22Rv1 (cell line): ENCODE data around the gene STAM2.
"Not testable (repeated sequence)": the region's sequence is repeated elsewhere in the genome, so short reads cannot be mapped to it uniquely, and the experiment has no call there.

Experiments
- H3K27ac ChIP-seq: fragments of 450-650 bp; 2 replicates; pipeline ENCODE4 v1.5.1; 2017
- CTCF ChIP-seq: fragments of 450-650 bp; IDR thresholded peaks from 2 replicates; pipeline ENCODE4 v1.5.1; 2017; ENCODE audit warnings: mild to moderate bottlenecking
- ZFX ChIP-seq: fragments of 450-650 bp; IDR thresholded peaks from 2 replicates; pipeline ENCODE4 v1.6.1; 2017; ENCODE audit warnings: antibody characterized with exemption, borderline replicate concordance

STAM2 gene

GRCh38 chr2:152092095-152092494 lies 83.5 kb downstream of the STAM2 start:
- TF ChIP-seq ZFX (no peak), CTCF (no peak)
- H3K27ac ChIP-seq: no peak overlapping the region

DNA sequence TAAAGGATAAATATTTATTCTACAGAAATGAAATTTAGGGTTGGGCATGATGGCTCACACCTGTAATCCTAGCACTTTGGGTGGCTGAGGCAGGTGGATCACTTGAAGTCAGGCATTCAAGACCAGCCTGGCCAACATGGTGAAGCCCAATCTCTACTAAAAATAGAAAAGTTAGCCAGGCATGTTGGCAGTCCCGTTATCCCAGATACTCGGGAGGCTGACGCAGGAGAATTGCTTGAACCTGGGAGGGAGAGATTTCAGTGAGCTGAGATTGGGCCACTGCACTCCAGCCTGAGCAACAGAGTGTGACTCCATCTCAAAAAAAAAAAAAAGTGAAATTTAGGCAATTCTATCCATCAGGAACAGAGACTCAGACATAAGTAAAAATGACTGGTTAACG lies 84.8 kb downstream of the STAM2 start:
- not testable (repeated sequence) for H3K27ac ChIP-seq

DNA sequence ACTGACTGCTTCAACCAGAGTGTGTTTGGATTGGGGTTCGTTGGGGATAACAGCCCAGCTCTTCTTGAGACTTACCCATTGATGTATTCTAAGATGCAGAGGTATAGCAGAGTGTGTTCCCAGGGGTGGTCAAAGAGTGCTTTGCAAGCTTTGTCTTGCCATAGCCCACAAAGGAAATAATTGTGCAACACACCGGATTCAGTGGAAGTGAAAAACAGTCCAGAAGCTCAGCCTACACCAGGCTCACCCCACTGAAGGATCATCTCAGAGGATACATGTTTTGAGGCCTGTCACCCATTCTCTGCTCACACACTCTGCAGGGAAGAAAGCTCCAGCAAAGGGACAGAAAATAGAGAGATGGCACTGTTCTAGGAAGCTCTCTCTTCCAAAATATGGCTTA lies 86.3 kb downstream of the STAM2 start:
- TF ChIP-seq CTCF (no peak), ZFX (no peak)
- no peak overlapping the region for H3K27ac ChIP-seq

DNA sequence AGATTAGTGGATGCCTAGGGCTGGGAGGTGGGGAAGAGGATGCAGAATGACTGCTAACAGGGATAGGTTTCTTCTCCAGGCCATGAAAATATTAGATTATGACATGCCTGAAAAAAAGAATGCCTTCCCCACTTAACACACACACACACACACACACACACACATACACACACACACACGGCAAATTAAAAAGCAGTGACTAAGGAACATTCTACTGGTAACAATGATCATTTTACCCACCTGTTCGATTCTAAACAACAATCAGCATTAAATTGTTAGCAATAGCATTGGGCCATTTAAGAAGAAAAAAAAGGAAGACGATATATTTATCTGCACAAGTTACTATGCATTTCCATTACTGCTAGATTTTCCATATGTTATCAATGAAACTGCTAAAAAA lies 87.6 kb downstream of the STAM2 start:
- TF ChIP-seq CTCF (no peak), ZFX (no peak)
- H3K27ac ChIP-seq: no peak overlapping the region

- no peak overlapping the region for H3K27ac ChIP-seq
- TF ChIP-seq ZFX (no peak), CTCF (no peak)
These were observed 89.3 kb downstream of the STAM2 start for GRCh38 chr2:152086231-152086630.

- no peak overlapping the region for H3K27ac ChIP-seq
- TF ChIP-seq ZFX: no peak
- TF ChIP-seq CTCF: no peak
These were observed 91.5 kb downstream of the STAM2 start for GRCh38 chr2:152084076-152084475.

GRCh38 chr2:152083202-152083875 lies 92.2 kb downstream of the STAM2 start:
- H3K27ac ChIP-seq: no peak overlapping the region
- no peak for TF ChIP-seq ZFX
- TF ChIP-seq CTCF: no peak

- no peak overlapping the region for H3K27ac ChIP-seq
- TF ChIP-seq ZFX (no peak), CTCF (no peak)
These were observed 96.9 kb downstream of the STAM2 start for GRCh38 chr2:152078662-152079061.
